Thoracic aorta (tissue), 2 donors: ENCODE results near the gene MCUB. TPM values are rescaled to one million over a fixed set of nuclear protein-coding genes. Genes with fewer than 3 reads are reported as not detected.
"Not testable (repeated sequence)": the region's sequence is repeated elsewhere in the genome, so short reads cannot be mapped to it uniquely, and the experiment has no call there.

ENCODE experiments used
- ATAC-seq: fragments of 150-250 bp; one replicate; pipeline ENCODE4 v1.8.0; 2017; ENCODE audit warnings: low read depth; ENCODE audit not compliant: insufficient number of reproducible peaks, low FRiP score
- DNase-seq: peaks from one replicate; pipeline ENCODE4 v3.0.0-alpha.2; 2020; ENCODE audit warnings: low spot score
- H3K27ac ChIP-seq, 2 donors: fragments of 200-600 bp; sonication (generic); 1 replicate in 1 of 2; 2 replicates in 1 of 2; pipeline ENCODE4 v1.5.1; 2016; ENCODE audit warnings: mild to moderate bottlenecking in 2 of 2, moderate library complexity in 2 of 2
- H3K27me3 ChIP-seq: fragments of 200-600 bp; sonication (generic); replicated peaks from 2 replicates; pipeline ENCODE4 v1.6.0; 2016; ENCODE audit warnings: mild to moderate bottlenecking; ENCODE audit not compliant: insufficient read depth
- H3K36me3 ChIP-seq: fragments of 200-600 bp; sonication (generic); one replicate; pipeline ENCODE4 v1.5.1; 2016
- H3K4me1 ChIP-seq, 2 donors: fragments of 200-600 bp; sonication (generic); 1 replicate in 1 of 2; 2 replicates in 1 of 2; pipeline versions ENCODE4 v1.5.1 to v1.6.0; 2016; ENCODE audit warnings: low read depth in 2 of 2, mild to moderate bottlenecking in 1 of 2; ENCODE audit not compliant: control insufficient read depth in 1 of 2
- H3K4me3 ChIP-seq: fragments of 200-600 bp; sonication (generic); 2 replicates; pipeline ENCODE4 v1.5.1; 2016; ENCODE audit warnings: mild to moderate bottlenecking
- H3K9me3 ChIP-seq: fragments of 200-600 bp; sonication (generic); 2 replicates; pipeline ENCODE4 v1.5.1; 2016
- CTCF ChIP-seq: fragments of 200-600 bp; sonication (generic); IDR thresholded peaks from one replicate; pipeline ENCODE4 v1.5.1; 2019; ENCODE audit warnings: antibody characterized with exemption
- total RNA-seq, 2 donors: library from RNA; depleted of rRNA; stranded (reverse); fragments of >200 nt; gene quantifications; one replicate each; pipeline versions ENCODE4 v1.1.0 to v1.2.3, GENCODE V29; 2016

Gene MCUB
- total RNA-seq, 2 donors from 2014 or later, result 44.3 to 45.0 TPM

- Histone ChIP-seq H3K4me3 (no peak overlapping the region), H3K27me3 (no peaks in the 10 kb centered on the region), H3K27ac (no peak overlapping the region), H3K9me3 (no peaks in the 10 kb centered on the region), H3K36me3 (no peaks in the 10 kb centered on the region), H3K4me1 (no peaks in the 10 kb centered on the region)
- DNase-seq, result no peak
- ATAC-seq, result no peak
- no peak for TF ChIP-seq CTCF
These were observed 32.3 kb downstream of the MCUB start for GRCh38 chr4:109592367-109592766.

GRCh38 chr4:109595123-109595522 lies 35.1 kb downstream of the MCUB start:
- H3K4me1 ChIP-seq, H3K27me3 ChIP-seq, H3K9me3 ChIP-seq, H3K27ac ChIP-seq, H3K4me3 ChIP-seq, ATAC-seq, H3K36me3 ChIP-seq, DNase-seq: not testable (repeated sequence)

GRCh38 chr4:109596420-109597085 lies 36.5 kb downstream of the MCUB start:
- DNase-seq, H3K4me3 ChIP-seq, ATAC-seq, H3K36me3 ChIP-seq, H3K27me3 ChIP-seq, H3K4me1 ChIP-seq, H3K27ac ChIP-seq, H3K9me3 ChIP-seq: not testable (repeated sequence)

- ATAC-seq (no peak), DNase-seq (no peak)
- no peaks in the 10 kb centered on the region for H3K4me1 ChIP-seq
- no peaks in the 10 kb centered on the region for H3K27me3 ChIP-seq
- no peak overlapping the region for H3K4me3 ChIP-seq
- H3K9me3 ChIP-seq, result no peaks in the 10 kb centered on the region
- TF ChIP-seq CTCF, result no peak
- no peak overlapping the region for H3K27ac ChIP-seq
- H3K36me3 ChIP-seq, result no peaks in the 10 kb centered on the region
These were observed 39.1 kb downstream of the MCUB start for GRCh38 chr4:109599046-109599652.

- TF ChIP-seq CTCF, result no peak
- ATAC-seq (no peak), DNase-seq (no peak)
- H3K27me3 ChIP-seq, result no peaks in the 10 kb centered on the region
- H3K36me3 ChIP-seq, result no peaks in the 10 kb centered on the region
- H3K9me3 ChIP-seq, result no peaks in the 10 kb centered on the region
- H3K4me3 ChIP-seq, result no peak overlapping the region
- no peak overlapping the region for H3K27ac ChIP-seq
- no peaks in the 10 kb centered on the region for H3K4me1 ChIP-seq
These were observed 40.4 kb downstream of the MCUB start for GRCh38 chr4:109600431-109600830.

- Histone ChIP-seq H3K27ac (no peak overlapping the region), H3K4me3 (no peak overlapping the region), H3K27me3 (no peaks in the 10 kb centered on the region), H3K36me3 (no peaks in the 10 kb centered on the region), H3K4me1 (no peaks in the 10 kb centered on the region), H3K9me3 (no peaks in the 10 kb centered on the region)
- no peak for TF ChIP-seq CTCF
- DNase-seq (no peak), ATAC-seq (no peak)
These were observed 41.3 kb downstream of the MCUB start for GRCh38 chr4:109601336-109601735.
